Ammon's horn (tissue), 1 donor: ENCODE measurements around the gene PCDHB8.
"Not testable (repeated sequence)": the region's sequence is repeated elsewhere in the genome, so short reads cannot be mapped to it uniquely, and the experiment has no call there.

ENCODE experiments used
- DNase-seq: peaks from one replicate; pipeline ENCODE4 v3.0.0-alpha.2; 2016; ENCODE audit warnings: low spot score

Gene PCDHB8

DNA sequence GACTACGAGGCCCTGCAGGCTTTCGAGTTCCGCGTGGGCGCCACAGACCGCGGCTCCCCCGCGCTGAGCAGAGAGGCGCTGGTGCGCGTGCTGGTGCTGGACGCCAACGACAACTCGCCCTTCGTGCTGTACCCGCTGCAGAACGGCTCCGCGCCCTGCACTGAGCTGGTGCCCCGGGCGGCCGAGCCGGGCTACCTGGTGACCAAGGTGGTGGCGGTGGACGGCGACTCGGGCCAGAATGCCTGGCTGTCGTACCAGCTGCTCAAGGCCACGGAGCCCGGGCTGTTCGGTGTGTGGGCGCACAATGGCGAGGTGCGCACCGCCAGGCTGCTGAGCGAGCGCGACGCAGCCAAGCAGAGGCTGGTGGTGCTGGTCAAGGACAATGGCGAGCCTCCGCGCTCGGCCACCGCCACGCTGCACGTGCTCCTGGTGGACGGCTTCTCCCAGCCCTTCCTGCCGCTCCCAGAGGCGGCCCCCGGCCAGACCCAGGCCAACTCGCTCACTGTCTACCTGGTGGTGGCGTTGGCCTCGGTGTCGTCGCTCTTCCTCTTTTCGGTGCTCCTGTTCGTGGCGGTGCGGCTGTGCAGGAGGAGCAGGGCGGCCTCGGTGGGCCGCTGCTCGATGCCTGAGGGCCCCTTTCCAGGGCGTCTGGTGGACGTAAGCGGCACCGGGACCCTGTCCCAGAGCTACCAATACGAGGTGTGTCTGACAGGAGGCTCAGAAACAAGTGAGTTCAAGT lies 6.7 kb downstream of the PCDHB8 start:
- not testable (repeated sequence) for DNase-seq

DNA sequence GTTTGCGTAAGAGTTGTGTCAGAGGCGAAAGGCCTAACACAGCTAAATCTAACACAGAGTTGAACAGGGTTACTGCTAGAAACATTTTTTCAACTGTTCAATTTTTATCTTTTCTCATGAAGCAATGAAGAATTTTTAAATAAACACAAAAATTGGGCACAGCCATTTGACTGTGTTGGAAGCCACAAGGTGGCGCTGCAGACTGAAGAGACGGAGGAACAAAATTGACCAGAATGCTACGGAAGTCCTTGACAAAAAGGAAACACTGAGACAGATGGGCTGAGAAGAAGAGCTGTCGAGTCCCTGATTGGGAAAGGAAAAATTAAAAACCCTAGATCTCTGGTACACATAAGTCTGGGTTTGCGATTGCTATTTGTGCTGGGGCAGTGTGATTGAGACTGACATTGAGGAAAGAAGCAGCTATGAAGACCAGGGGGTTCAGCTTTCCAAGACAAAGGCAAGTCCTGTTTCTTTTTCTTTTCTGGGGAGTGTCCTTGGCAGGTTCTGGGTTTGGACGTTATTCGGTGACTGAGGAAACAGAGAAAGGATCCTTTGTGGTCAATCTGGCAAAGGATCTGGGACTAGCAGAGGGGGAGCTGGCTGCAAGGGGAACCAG lies 9.4 kb downstream of the PCDHB8 start, which contains the start of gene PCDHB9:
TSS of gene PCDHB9 (plus strand) at position 265 of the 616 bp plus-strand sequence. CDS start at position 423, 158 bp downstream.
- DNase-seq, result peak; percentile 22

- DNase-seq, result not testable (repeated sequence)
Observed at GRCh38 chr5:141188682-141189081, 11.1 kb downstream of the PCDHB8 start.

DNA sequence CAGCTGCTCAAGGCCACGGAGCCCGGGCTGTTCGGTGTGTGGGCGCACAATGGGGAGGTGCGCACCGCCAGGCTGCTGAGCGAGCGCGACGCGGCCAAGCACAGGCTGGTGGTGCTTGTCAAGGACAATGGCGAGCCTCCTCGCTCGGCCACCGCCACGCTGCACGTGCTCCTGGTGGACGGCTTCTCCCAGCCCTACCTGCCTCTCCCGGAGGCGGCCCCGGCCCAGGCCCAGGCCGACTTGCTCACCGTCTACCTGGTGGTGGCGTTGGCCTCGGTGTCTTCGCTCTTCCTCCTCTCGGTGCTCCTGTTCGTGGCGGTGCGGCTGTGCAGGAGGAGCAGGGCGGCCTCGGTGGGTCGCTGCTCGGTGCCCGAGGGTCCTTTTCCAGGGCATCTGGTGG lies 11.5 kb downstream of the PCDHB8 start:
- DNase-seq, result not testable (repeated sequence)

DNA sequence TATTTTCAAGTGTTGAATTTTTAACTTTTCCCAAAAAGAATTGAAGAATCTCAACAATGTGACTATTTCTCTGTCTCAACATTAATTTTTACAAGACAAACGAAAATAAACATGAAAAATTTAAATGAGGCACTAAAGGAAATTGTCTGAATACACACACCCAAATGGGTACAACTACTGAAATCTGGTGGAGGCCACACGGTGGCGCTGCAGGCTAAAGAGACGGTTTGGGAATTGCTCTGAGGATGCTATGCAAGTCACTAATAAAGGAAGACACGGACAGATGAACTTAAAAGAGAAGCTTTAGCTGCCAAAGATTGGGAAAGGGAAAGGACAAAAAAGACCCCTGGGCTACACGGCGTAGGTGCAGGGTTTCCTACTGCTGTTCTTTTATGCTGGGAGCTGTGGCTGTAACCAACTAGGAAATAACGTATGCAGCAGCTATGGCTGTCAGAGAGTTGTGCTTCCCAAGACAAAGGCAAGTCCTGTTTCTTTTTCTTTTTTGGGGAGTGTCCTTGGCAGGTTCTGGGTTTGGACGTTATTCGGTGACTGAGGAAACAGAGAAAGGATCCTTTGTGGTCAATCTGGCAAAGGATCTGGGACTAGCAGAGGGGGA lies 14.6 kb downstream of the PCDHB8 start, which contains the start of gene PCDHB10:
TSS of gene PCDHB10 (plus strand) at position 244 of the 616 bp plus-strand sequence. CDS start at position 444, 200 bp downstream.
- peak; percentile 47 for DNase-seq

- not testable (repeated sequence) for DNase-seq
Observed at GRCh38 chr5:141194332-141194731, 16.7 kb downstream of the PCDHB8 start.

GRCh38 chr5:141196363-141196762 lies 18.8 kb downstream of the PCDHB8 start:
- DNase-seq, result no peak

DNA sequence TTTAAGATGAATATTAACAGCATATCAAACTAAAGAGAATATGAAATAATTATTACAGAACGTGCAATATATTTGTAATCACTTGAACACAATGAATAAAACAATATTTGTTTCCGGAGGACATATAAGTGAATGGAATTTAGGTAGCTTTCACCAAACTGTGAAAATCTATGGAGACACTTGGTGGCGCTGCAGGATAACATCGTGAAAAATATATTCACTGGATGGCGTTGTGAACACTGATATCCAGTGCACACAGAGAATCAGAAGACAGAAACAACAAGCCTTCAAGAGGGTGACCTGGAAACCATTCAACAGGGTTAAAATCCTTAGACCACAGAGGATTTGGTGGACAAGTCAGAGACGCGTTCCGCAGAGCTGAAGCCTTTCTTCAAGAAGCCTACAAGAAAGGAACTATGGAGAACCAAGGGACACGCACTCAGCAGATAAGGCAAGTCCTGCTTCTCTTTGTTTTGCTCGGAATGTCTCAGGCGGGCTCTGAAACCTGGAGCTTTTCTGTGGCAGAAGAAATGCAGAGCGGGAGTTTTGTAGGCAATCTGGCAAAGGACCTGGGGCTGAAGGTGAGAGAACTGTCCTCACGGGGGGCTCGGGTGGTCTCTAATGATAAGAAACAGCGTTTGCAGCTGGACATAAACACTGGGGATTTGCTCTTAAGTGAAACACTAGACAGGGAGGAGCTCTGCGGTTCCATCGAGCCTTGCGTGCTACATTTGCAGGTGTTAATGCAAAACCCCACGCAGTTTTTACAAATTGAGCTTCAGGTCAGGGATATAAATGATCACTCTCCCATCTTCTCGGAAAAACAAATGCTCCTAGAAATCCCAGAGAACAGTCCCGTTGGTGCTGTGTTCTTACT lies 22.0 kb downstream of the PCDHB8 start, which contains the start of gene PCDHB11:
TSS of gene PCDHB11 (plus strand) at position 269 of the 877 bp plus-strand sequence. CDS start at position 417, 148 bp downstream.
- DNase-seq, result no peak

DNA sequence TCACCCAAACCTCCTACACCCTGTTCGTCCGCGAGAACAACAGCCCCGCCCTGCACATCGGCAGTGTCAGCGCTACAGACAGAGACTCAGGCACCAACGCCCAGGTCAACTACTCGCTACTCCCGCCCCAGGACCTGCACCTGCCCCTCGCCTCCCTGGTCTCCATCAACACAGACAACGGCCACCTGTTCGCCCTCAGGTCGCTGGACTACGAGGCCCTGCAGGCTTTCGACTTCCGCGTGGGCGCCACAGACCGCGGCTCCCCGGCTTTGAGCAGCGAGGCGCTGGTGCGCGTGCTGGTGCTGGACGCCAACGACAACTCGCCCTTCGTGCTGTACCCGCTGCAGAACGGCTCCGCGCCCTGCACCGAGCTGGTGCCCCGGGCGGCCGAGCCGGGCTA lies 23.5 kb downstream of the PCDHB8 start:
- not testable (repeated sequence) for DNase-seq

- DNase-seq, result not testable (repeated sequence)
Observed at GRCh38 chr5:141201646-141202045, 24.1 kb downstream of the PCDHB8 start.

GRCh38 chr5:141208478-141208877 lies 30.9 kb downstream of the PCDHB8 start, which contains the start of gene PCDHB12:
PCDHB12 (plus strand) TSS chr5:141208719; CDS start chr5:141208908, 189 bp downstream.
- DNase-seq, result peak; percentile 10

DNA sequence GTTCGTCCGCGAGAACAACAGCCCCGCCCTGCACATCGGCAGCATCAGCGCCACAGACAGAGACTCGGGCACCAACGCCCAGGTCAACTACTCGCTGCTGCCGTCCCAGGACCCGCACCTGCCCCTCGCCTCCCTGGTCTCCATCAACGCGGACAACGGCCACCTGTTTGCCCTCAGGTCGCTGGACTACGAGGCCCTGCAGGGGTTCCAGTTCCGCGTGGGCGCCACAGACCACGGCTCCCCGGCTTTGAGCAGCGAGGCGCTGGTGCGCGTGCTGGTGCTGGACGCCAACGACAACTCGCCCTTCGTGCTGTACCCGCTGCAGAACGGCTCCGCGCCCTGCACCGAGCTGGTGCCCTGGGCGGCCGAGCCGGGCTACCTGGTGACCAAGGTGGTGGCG lies 32.7 kb downstream of the PCDHB8 start:
- not testable (repeated sequence) for DNase-seq

GRCh38 chr5:141210849-141211248 lies 33.3 kb downstream of the PCDHB8 start:
- not testable (repeated sequence) for DNase-seq

DNA sequence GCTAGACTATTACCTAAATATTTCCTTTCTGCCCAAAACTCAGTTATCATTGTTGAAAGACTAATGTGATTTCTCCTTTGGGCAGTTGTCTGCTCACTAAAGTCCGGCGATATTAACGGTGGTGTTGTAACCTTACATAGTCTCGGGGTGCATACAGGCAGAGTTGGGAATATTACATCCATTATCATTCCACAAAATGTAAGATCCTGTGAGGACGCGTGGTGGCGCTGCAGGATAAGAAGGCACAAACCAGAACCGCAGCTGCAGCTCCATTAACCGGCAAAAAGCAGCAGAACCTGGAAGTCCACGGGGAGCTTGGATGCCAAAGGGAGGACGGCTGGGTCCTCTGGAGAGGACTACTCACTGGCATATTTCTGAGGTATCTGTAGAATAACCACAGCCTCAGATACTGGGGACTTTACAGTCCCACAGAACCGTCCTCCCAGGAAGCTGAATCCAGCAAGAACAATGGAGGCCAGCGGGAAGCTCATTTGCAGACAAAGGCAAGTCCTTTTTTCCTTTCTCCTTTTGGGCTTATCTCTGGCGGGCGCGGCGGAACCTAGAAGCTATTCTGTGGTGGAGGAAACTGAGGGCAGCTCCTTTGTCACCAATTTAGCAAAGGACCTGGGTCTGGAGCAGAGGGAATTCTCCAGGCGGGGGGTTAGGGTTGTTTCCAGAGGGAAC lies 36.2 kb downstream of the PCDHB8 start, which contains the start of gene PCDHB13:
TSS of gene PCDHB13 (plus strand) at position 264 of the 684 bp plus-strand sequence. CDS start at position 469, 205 bp downstream.
- DNase-seq, result peak; percentile 31

DNA sequence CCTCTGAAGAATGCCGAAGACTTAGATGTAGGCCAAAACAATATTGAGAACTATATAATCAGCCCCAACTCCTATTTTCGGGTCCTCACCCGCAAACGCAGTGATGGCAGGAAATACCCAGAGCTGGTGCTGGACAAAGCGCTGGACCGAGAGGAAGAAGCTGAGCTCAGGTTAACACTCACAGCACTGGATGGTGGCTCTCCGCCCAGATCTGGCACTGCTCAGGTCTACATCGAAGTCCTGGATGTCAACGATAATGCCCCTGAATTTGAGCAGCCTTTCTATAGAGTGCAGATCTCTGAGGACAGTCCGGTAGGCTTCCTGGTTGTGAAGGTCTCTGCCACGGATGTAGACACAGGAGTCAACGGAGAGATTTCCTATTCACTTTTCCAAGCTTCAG lies 37.0 kb downstream of the PCDHB8 start:
- not testable (repeated sequence) for DNase-seq

GRCh38 chr5:141215504-141215903 lies 37.9 kb downstream of the PCDHB8 start:
- DNase-seq, result not testable (repeated sequence)

DNA sequence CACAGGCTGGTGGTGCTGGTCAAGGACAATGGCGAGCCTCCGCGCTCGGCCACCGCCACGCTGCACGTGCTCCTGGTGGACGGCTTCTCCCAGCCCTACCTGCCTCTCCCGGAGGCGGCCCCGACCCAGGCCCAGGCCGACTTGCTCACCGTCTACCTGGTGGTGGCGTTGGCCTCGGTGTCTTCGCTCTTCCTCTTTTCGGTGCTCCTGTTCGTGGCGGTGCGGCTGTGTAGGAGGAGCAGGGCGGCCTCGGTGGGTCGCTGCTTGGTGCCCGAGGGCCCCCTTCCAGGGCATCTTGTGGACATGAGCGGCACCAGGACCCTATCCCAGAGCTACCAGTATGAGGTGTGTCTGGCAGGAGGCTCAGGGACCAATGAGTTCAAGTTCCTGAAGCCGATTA lies 38.4 kb downstream of the PCDHB8 start:
- not testable (repeated sequence) for DNase-seq

DNA sequence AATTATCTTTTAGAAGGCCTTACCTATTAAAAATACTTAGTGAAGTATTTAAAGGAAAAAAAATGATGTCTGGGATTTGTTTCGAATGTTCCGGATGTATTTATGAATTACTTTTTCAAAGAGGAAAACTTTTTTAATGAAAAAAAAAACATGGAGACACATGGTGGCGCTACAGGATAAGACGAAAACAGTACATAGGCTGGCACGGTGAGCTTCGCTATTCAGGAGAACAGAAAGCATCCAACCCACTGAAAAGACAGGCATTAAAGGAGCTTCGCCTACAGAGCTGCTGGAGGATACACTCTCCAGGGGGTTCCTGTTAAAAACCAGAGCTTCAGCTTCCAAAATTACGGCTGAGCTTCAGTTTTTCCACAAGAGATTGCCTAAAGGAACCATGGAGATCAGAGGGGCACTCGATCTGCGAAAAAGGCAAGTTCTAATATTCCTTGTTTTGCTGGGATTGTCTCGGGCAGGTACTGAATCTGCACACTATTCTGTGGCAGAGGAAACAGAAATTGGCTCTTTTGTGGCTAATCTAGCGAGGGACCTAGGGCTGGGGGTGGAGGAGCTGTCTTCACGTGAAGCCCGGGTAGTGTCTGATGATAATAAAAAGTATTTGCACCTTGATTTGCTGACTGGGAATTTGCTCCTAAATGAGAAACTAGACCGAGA lies 45.7 kb downstream of the PCDHB8 start, which contains the start of gene PCDHB14:
TSS of gene PCDHB14 (plus strand) at position 232 of the 672 bp plus-strand sequence. CDS start at position 395, 163 bp downstream.
- DNase-seq, result peak; percentile 28

GRCh38 chr5:141224844-141225243 lies 47.3 kb downstream of the PCDHB8 start:
- not testable (repeated sequence) for DNase-seq

GRCh38 chr5:141225421-141225820 lies 47.8 kb downstream of the PCDHB8 start:
- DNase-seq, result not testable (repeated sequence)
